Head of caudate nucleus (tissue), 42 donors: Measurements from ENCODE around the gene ANAPC5.
"Not testable (repeated sequence)": the region's sequence is repeated elsewhere in the genome, so short reads cannot be mapped to it uniquely, and the experiment has no call there.

Experiments used
- DNase-seq, 42 donors: peaks; one replicate each; pipeline versions ENCODE4 v3.0.0 to v3.0.0-alpha.2; 2020 to 2021; ENCODE audit warnings: mixed read lengths in 7 of 42
- intact Hi-C: fragments of 100-400 bp; cut with DNase I; formaldehyde crosslinking; loops from one replicate; pipeline ENCODE4 v1.15.0; 2022

Gene ANAPC5, protein sequence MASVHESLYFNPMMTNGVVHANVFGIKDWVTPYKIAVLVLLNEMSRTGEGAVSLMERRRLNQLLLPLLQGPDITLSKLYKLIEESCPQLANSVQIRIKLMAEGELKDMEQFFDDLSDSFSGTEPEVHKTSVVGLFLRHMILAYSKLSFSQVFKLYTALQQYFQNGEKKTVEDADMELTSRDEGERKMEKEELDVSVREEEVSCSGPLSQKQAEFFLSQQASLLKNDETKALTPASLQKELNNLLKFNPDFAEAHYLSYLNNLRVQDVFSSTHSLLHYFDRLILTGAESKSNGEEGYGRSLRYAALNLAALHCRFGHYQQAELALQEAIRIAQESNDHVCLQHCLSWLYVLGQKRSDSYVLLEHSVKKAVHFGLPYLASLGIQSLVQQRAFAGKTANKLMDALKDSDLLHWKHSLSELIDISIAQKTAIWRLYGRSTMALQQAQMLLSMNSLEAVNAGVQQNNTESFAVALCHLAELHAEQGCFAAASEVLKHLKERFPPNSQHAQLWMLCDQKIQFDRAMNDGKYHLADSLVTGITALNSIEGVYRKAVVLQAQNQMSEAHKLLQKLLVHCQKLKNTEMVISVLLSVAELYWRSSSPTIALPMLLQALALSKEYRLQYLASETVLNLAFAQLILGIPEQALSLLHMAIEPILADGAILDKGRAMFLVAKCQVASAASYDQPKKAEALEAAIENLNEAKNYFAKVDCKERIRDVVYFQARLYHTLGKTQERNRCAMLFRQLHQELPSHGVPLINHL

GRCh38 chr12:121351820-121352681 lies at the start of gene ANAPC5:
Gene ANAPC5 (minus strand): TSS chr12:121352411. CDS start chr12:121352340, 71 bp downstream.
- intact Hi-C loops, result loop anchor here (5.0 kb wide), 1 partner anchor 45 kb away; no protein-coding TSS in a partner anchor
- DNase-seq, result peak; percentile 87 to 98 (median 95)

DNA sequence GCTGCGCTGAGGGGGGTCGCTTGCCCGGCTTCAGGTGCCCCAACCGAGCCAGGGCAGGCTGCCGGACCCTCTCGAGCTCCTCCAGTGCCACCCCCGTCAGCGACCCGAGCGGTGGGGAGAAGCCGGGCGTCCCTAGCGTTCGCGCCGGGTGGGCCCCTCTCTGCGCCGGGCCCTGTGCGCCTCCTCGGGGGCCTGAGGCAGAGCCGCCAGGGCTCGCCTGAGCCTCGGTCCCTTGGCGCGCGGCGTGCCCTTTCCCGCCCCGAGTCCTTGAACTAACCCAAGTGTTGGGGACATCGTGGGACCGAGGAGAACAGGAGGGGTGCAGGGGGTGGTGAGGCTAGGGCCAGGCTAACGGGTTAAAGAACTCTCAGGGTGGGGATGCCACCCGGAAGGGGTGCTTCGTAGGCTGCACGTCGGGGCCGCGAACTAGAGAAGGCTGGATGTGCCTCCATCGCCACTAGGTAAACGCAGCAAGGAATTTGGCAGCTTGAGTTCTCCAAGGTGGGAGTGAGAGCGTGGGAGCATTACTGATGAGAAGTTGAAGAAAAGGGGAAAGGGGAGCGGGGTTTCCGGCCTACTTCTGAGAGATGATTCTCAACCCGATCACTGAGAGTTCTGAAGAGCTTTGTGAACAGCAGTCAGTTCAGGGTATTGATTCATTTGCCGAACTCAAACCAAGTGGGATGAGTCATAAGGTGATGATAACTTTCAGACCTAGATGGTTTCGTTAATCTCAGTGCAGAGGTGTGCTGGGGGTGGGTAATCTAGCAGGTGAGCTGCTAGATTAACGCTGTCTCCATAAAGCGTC lies 48.3 kb upstream of the ANAPC5 start:
- intact Hi-C loops, result loop anchor here (5.0 kb wide), 1 partner anchor 68 kb away; no protein-coding TSS in a partner anchor
- peak; percentile 10 to 74 (median 48) for DNase-seq

GRCh38 chr12:121399391-121400331 lies 47.5 kb upstream of the ANAPC5 start, which contains the start of gene RNF34:
Gene RNF34 (plus strand): TSS chr12:121400118. CDS start chr12:121400213, 95 bp downstream.
- intact Hi-C loops, result loop anchor here (5.0 kb wide), 2 partner anchors 47 to 67 kb away; partner anchors contain the start of gene ANAPC5

DNA sequence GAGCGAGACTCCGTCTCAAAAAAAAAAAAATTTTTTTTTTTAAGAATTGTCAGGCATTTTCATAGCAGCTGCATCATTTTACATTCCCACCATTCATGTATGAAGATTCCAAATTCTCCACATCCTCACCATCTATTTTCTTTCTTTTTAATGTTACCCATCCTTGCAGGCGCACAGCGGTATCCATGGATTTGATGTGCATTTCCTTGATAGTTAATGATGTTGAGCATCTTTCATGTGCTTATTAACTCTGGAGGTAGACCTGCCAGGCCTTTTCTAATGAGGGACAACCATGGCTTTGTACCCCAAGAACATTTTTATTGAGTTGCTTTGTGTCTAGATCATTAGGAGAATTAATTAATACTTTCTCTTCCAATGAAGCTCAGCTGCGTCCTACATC lies 46.1 kb upstream of the ANAPC5 start:
- intact Hi-C loops, result loop anchor here (5.0 kb wide), 1 partner anchor 46 kb away; the partner anchor contains the start of gene ANAPC5
- no peak for DNase-seq

More at GRCh38 chr12:121399391-121400331, 47.5 kb upstream of the ANAPC5 start, which contains the start of gene RNF34:
- peak; percentile 96 to 99 (median 98) for DNase-seq

- intact Hi-C loops, result loop anchor here (5.0 kb wide), 1 partner anchor 45 kb away; the partner anchor contains the start of gene ANAPC5
Measured at GRCh38 chr12:121397521-121397920, 45.3 kb upstream of the ANAPC5 start.

GRCh38 chr12:121392325-121392716 lies 40.1 kb upstream of the ANAPC5 start:
- intact Hi-C loops, result no loop called here
- DNase-seq, result no peak

More at GRCh38 chr12:121397521-121397920, 45.3 kb upstream of the ANAPC5 start:
- no peak for DNase-seq

- DNase-seq, result no peak
- intact Hi-C loops, result no loop called here
Measured at GRCh38 chr12:121391619-121392324, 39.6 kb upstream of the ANAPC5 start.

GRCh38 chr12:121390856-121391255 lies 38.6 kb upstream of the ANAPC5 start:
- no peak for DNase-seq
- intact Hi-C loops, result no loop called here

- intact Hi-C loops, result no loop called here
- DNase-seq, result peak in 34 of 42 donors; percentile 11 to 74 (median 41)
Measured at GRCh38 chr12:121388421-121388981, 36.3 kb upstream of the ANAPC5 start.

GRCh38 chr12:121384891-121385290 lies 32.7 kb upstream of the ANAPC5 start:
- DNase-seq, result not testable (repeated sequence)

DNA sequence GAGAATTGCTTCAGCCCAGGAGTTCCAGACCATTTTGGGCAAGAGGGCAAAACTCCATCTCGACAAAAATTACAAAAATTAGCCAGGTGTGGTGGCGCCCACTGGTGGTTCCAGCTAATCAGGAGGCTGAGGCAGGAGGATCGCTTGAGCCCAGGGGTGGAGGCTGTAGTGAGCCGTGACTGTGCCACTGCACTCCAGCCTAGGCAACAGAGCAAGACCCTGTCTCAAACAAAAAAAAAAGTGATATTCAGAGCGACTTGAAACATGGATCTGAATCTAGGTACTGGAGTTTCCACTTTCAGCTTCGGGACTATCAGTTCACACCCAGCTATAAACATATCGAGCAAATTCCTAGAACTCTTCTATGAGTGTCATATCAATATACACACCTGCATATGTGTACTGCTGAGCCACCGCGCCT lies 31.4 kb upstream of the ANAPC5 start:
- DNase-seq, result no peak
- intact Hi-C loops, result no loop called here

More at GRCh38 chr12:121384891-121385290, 32.7 kb upstream of the ANAPC5 start:
- intact Hi-C loops, result not testable (repeated sequence)

- no peak for DNase-seq
- intact Hi-C loops, result no loop called here
Measured at GRCh38 chr12:121379945-121380344, 27.7 kb upstream of the ANAPC5 start.

- intact Hi-C loops, result no loop called here
- no peak for DNase-seq
Measured at GRCh38 chr12:121378736-121379135, 26.5 kb upstream of the ANAPC5 start.

DNA sequence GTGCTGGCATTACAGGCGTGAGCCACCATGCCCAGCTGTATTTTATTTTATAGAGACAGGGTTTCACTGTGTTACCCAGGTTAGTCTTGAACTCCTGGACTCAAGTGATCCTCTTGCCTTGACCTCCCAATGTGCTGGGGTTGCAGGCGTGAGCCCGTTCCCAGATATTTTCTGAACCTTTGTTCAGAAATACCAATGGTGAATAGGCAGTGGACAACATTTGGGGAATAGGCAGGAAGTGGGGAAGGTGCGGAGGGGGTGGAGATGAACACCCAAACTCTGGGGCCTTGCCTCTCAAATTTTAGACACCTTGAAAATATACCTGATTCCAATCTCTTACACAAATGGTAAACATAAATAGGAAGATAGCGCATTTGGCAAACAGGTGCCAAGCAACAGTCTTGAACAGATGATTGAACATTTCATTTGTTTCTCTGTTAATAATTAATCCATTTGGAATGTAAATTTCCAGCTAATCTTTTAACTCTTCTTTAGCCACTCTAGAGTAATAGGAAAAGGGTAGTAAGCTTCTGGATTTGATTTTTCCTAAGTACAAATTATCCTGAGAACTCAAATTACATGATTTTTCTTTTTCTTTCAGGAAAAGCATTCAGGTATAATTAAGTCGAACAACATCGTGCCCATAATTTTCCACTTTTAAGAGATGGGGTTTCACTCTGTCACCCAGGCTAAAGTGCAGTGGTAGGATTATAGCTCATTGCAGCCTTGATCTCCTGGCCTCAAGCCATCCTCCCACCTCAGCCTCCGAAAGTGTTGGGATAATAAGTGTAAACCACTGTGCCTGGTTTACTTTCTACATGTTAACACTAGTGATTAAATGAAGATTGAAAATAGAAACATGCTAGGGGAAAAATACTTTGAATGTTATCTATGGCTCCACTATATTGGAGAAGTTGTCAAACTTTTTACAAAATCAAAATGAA lies 24.8 kb upstream of the ANAPC5 start:
- no peak for DNase-seq
- intact Hi-C loops, result no loop called here
